Activated CD4-positive, alpha-beta T cell treated with anti-CD3 and anti-CD28 coated beads, Interleukin-2, amount 10 ng/mL, durations not matched to agents 24 days and 14 days (primary cell): Measurements from ENCODE around the gene SYF2. TPM values are rescaled to one million over a fixed set of nuclear protein-coding genes. Genes with fewer than 3 reads are reported as not detected.

Experiments used
- DNase-seq: peaks from one replicate; pipeline ENCODE4 v3.0.0; 2022
- H3K27ac Mint-ChIP-seq: one replicate; pipeline ENCODE4 v1.8.0; 2022; ENCODE audit warnings: mild to moderate bottlenecking, mixed read lengths
- H3K27me3 Mint-ChIP-seq: one replicate; pipeline ENCODE4 v1.8.0; 2022; ENCODE audit warnings: mixed read lengths
- H3K36me3 Mint-ChIP-seq: one replicate; pipeline ENCODE4 v1.8.0; 2022; ENCODE audit warnings: low read depth, mild to moderate bottlenecking, mixed read lengths
- H3K4me1 Mint-ChIP-seq: one replicate; pipeline ENCODE4 v1.8.0; 2021; ENCODE audit warnings: mixed read lengths
- H3K4me3 Mint-ChIP-seq: one replicate; pipeline ENCODE4 v1.8.0; 2022; ENCODE audit warnings: mild to moderate bottlenecking, moderate library complexity, mixed read lengths
- H3K9me3 Mint-ChIP-seq: one replicate; pipeline ENCODE4 v1.8.0; 2021; ENCODE audit warnings: mixed read lengths
- intact Hi-C: fragments of 100-400 bp; cut with micrococcal nuclease; formaldehyde crosslinking; loops from one replicate; pipeline ENCODE4 v1.15.1; 2023
- total RNA-seq: library from RNA; stranded (reverse); gene quantifications from 2 replicates; pipeline ENCODE4 v1.2.3, GENCODE V29; 2022

SYF2 gene
- total RNA-seq, 1 donor from 2014 or later = 36.9 TPM

DNA sequence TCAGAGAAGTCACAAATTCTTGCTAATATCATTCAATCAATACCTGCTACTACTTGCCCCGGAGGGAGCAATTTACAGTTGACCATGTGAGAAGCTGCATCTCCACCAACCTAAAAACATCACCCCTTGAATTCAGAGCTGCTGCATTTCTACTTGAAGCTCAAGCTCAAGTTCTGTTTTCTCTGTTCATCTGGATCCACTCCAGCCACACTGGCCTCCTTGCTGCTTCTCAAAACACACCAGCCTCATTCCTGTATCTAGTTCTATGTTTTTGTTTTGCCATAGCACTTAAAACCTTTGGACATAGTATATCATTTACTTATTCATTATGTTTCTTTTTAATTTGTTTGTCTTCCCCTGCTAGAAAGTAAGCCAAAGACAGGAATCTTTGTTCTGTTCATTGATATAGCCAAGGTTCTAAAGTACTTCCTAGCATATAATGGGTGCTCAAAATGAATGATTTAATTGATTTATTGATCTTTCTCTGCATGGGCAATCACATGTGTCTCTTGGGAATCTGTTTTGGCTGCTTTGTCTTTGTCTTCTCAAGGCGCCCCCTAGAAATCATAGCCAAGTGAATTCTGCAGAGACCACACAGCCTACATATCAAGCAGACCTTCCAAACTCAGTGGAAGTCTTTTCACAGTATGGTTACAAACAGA lies 23.6 kb downstream of the SYF2 start:
- Mint-ChIP-seq H3K36me3 (no peaks in the 10 kb centered on the region), H3K27me3 (peaks cover 26% of the 10 kb centered on the region), H3K27ac (no peak overlapping the region), H3K4me1 (no peaks in the 10 kb centered on the region), H3K4me3 (no peak overlapping the region), H3K9me3 (no peaks in the 10 kb centered on the region)
- no peak for DNase-seq
- intact Hi-C loops = no loop called here

DNA sequence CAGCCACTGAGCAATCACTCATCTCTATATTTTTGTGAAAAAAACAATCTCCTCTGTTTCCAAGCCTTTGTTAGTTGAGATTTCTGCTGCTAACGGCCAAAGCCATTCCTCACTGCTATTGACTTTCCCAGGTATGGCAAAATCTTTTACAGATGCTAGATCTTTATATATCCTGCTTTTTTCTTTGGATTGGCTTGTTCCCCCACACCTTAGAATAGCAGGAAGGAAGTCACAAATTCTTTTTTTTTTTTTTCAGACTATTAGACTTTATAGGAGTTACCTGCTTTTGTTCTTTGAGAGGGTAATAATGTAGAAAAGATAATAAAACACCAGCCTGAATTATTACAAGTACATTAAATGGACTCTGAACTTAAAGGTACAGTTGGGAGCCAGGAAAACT lies 24.2 kb downstream of the SYF2 start:
- intact Hi-C loops = no loop called here
- Mint-ChIP-seq H3K36me3 (no peaks in the 10 kb centered on the region), H3K27ac (no peak overlapping the region), H3K4me3 (no peak overlapping the region), H3K9me3 (no peaks in the 10 kb centered on the region), H3K27me3 (peaks cover 26% of the 10 kb centered on the region), H3K4me1 (no peaks in the 10 kb centered on the region)
- DNase-seq = no peak

DNA sequence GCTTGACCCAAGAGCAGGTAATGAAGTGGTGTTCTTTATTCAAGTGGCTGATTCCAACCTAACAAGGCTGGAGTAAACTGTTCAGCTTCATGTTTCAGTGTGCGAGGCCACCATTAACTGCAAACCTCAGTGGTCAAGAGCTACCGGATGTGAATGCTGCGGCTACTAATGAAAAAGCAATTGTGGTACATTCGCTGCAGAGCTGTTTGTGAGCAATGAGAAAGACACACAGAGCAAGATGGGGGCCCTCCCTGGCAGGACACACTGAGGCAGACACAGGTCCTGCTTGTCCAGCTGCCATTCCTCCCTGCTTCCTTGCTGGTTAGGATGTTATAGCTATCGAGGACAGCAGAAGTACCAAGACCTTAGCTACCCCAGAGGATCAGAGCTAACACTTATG lies 26.1 kb downstream of the SYF2 start:
- no peaks in the 10 kb centered on the region for H3K9me3 Mint-ChIP-seq
- H3K36me3 Mint-ChIP-seq = no peaks in the 10 kb centered on the region
- no peak overlapping the region for H3K27ac Mint-ChIP-seq
- peaks cover 18% of the 10 kb centered on the region for H3K27me3 Mint-ChIP-seq
- no peaks in the 10 kb centered on the region for H3K4me1 Mint-ChIP-seq
- H3K4me3 Mint-ChIP-seq = no peak overlapping the region
- intact Hi-C loops = no loop called here
- DNase-seq = no peak

DNA sequence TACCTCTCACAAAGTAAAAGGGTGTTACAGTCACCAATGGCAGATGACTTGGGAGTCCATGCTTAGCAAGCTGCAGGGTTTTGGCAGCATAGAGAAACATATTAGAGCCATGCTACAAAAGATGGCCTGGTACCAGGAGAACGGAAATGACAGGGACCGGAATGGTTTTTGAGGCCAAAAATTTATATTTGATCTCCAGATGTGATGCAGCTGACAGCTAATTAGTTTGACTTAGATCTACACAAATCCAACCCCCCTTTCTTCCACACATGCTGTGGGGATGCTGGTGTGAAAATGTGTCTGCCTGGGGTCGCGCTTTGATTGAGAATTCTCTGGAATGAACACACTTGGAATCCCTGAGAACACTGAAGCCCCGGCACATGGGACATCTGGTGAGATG lies 26.5 kb downstream of the SYF2 start:
- intact Hi-C loops = loop anchor here (1.0 kb wide), 1 partner anchor 357 kb away; no protein-coding TSS in a partner anchor
- no peaks in the 10 kb centered on the region for H3K9me3 Mint-ChIP-seq
- no peak overlapping the region for H3K27ac Mint-ChIP-seq
- no peak for DNase-seq
- no peaks in the 10 kb centered on the region for H3K4me1 Mint-ChIP-seq
- H3K27me3 Mint-ChIP-seq = peaks cover 17% of the 10 kb centered on the region
- no peaks in the 10 kb centered on the region for H3K36me3 Mint-ChIP-seq
- no peak overlapping the region for H3K4me3 Mint-ChIP-seq

DNA sequence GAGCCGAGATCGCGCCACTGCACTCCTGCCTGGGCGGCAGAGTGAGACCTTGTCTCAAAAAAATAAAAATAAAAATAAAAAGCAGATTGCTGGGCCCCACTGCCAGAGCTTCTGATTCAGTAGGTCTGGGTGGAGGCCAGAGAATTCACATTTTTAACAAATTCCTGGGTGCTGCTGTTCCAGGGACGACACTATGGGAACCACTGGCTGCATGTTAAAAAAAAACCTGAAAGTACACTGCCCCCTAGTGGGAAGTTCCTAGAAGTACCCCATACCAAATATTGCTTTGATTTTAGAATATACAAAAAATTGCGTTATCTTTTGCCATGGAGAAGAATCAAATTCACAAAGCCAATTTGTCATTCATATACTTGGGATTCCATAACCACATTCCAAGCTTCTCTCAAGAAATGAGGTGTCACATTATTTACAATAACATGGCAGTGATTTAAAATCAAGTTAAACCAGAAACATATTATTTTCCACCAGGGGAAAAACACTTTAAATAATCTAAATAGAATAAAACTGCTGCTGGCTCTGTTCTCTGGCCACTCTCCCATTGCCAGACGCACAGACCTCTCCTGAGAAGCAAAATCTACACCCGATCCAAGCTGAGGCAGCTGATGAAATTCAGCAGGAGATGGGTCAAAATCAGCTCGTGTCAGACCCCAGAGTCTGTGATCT lies 27.4 kb downstream of the SYF2 start:
- DNase-seq = peak; percentile 79
- Mint-ChIP-seq H3K36me3 (no peaks in the 10 kb centered on the region), H3K27me3 (peaks cover 16% of the 10 kb centered on the region), H3K4me3 (no peak overlapping the region), H3K9me3 (no peaks in the 10 kb centered on the region), H3K4me1 (no peaks in the 10 kb centered on the region), H3K27ac (no peak overlapping the region)
- intact Hi-C loops = loop anchor here (1.0 kb wide), 1 partner anchor 357 kb away; no protein-coding TSS in a partner anchor

DNA sequence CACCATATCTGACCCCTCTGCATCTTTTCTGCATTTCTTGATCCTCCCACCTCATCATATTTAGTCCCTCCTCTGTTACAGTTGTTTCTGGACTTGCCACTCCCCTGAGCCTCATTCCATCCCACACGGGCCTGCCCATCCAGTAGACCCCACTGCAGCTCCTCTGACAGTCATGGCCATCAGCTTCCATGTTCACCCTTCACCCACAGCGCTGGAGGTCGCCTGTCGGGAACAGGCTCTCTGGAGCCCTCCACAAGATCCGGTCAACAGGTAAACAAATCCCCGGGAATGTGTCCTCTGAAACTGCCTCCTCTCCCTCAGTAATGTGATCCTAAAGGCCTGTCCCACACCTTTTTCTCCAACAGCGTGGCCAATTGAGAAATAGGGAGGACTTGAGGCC lies 31.3 kb downstream of the SYF2 start:
- no peak for DNase-seq
- Mint-ChIP-seq H3K4me3 (no peak overlapping the region), H3K27ac (no peak overlapping the region), H3K4me1 (peaks cover 2% of the 10 kb centered on the region), H3K9me3 (no peaks in the 10 kb centered on the region), H3K27me3 (peaks cover 17% of the 10 kb centered on the region), H3K36me3 (no peaks in the 10 kb centered on the region)
- intact Hi-C loops = no loop called here

DNA sequence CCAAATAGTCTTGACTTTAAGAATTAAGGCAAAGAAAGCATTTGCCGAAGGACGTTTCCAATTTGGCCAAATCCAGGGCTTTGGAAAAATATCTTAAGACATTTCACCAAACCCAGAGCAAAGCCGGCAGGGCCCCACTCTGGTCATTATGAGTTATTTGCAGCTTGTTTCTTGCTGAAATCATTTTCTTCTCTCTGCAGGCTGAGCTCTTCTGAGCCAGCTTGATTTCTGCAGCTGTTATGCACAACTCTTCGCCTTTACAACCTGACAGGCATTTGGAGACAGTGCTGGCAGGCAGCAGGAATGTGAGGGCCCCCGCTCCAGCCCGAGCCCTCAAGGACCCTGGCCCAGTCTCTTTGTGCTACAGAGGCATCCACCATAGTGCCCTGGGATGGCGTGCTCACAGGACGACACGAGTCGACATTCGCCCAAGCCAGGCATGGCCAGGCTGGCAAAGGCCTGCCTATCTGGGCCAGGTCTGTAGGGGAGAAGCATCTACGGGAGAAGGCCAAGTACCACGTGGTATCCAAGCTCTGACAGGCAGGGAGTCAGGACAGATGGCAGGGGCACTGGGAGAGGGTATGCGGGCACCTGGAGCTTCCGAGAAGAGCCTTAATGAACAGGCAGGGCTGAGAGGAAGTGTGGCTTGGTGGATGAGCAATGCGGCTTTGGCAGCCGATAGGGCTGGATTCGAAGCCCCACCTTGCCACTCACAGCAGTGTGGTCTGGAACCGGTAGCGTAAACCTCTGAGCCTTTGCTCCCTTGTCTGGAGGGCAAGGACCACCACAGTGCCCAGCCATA lies 32.3 kb downstream of the SYF2 start:
- intact Hi-C loops = loop anchor here (5.0 kb wide), 1 partner anchor 83 kb away; no protein-coding TSS in a partner anchor
- Mint-ChIP-seq H3K36me3 (no peaks in the 10 kb centered on the region), H3K4me1 (peaks cover 2% of the 10 kb centered on the region)

DNA sequence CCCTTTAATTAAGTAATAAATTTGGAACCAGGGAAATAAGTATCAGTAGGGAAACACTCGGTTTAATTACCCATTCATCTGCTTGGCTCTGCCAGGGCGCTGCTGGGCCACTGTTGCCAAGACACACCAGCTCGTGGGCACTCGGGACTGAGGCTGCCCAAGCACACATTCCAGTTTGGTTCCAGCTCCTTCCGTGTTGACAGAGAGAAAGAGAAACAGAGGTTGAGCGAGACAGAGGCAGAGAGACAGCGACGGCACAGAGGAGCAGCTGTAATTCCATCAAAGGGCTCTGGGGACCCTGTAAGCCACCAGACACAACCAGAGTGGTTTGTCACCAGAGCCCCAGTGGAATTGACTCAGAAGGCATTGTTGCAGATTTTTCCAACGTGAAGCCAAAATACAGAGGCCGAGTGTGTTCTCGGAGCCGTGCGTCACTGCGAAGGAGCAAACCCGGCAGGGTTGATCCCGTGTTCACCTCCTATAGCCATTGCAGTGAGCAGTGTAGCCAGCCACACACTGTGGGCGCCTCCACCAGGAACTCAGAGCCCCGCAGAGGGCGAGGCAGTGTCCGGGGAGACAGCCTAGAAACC lies 33.5 kb downstream of the SYF2 start:
- intact Hi-C loops = loop anchor here (5.0 kb wide), 1 partner anchor 81 kb away; no protein-coding TSS in a partner anchor
- H3K9me3 Mint-ChIP-seq = no peaks in the 10 kb centered on the region
- H3K36me3 Mint-ChIP-seq = no peaks in the 10 kb centered on the region
- no peak overlapping the region for H3K27ac Mint-ChIP-seq
- no peak for DNase-seq
- H3K27me3 Mint-ChIP-seq = peaks cover 5% of the 10 kb centered on the region
- no peak overlapping the region for H3K4me3 Mint-ChIP-seq
- H3K4me1 Mint-ChIP-seq = peaks cover 2% of the 10 kb centered on the region

More for the DNA sequence above, 32.3 kb downstream of the SYF2 start:
- Mint-ChIP-seq H3K9me3 (no peaks in the 10 kb centered on the region), H3K27me3 (peaks cover 8% of the 10 kb centered on the region), H3K27ac (no peak overlapping the region), H3K4me3 (no peak overlapping the region)
- no peak for DNase-seq

DNA sequence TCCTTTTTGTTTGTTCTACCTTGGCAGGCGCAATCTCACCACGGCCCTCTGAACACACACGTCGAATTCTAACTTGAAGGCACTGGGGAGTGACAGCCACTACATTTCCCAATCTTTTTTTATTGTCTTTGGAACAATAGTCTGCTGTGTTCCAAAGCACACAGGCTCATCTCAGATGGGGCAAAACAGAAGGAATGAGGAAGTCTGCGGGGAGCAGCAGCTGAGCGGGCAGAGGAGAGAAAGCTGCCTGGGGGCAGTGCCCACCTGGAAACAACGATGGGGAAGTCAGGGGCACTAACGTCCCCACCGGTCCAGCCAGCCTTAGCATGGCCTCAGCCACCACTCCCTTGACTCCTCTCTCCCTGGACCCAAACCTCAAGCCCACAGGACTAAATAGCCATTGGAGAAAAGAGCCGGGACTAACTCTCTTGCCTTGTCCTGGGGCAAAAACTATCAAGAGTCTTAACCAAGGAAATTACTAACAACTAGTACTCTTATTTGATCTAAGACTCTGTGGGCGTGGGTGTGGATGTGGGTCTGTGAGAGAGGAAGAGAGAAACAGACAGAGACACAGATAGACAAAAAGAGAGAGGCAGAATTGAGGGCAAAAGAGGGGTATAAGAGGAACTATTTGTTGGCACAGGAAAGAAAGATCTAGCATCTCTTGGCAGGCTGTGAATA lies 34.2 kb downstream of the SYF2 start:
- Mint-ChIP-seq H3K27ac (no peak overlapping the region), H3K36me3 (no peaks in the 10 kb centered on the region), H3K27me3 (peaks cover 5% of the 10 kb centered on the region), H3K9me3 (no peaks in the 10 kb centered on the region), H3K4me3 (no peak overlapping the region), H3K4me1 (peaks cover 2% of the 10 kb centered on the region)
- intact Hi-C loops = loop anchor here (5.0 kb wide), 1 partner anchor 81 kb away; no protein-coding TSS in a partner anchor
- no peak for DNase-seq

DNA sequence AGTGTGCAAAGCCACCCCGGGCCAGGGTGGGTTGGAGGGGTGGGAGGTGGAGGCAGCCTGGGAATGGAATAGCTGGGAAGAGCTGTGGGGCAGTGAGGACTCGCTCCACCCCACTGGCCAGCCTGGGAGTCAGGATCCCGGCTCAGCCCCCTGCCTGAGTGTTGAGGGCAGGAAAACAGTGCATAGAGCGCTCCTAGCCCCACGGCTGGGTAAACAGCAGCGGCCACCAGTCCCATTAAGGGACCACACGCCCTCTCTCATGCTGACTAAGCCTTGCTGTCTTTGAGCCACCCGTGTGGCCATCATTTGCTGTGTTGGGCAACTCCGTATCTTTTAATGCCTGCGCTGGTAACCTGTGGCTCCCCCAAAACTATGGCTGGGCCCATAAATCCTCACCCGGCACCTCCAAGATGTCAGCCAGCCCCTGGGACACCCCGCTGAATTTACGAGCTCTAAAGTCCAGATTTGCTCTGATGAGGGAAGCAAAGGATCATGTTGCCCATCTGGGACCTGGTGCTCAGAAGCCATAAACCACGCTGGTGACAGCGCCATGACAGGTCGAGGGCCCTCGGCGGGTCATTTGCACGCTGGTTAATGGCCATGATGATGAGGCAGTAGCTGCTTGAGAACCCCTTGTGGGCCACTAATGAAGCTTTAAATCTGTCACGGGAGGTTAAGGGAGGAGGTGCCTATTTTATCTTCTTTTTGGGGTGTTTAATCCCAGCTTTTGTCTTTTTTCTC lies 34.9 kb downstream of the SYF2 start:
- H3K36me3 Mint-ChIP-seq = no peaks in the 10 kb centered on the region
- H3K27me3 Mint-ChIP-seq = peaks cover 4% of the 10 kb centered on the region
- DNase-seq = no peak
- H3K4me1 Mint-ChIP-seq = peaks cover 2% of the 10 kb centered on the region
- no peaks in the 10 kb centered on the region for H3K9me3 Mint-ChIP-seq
- intact Hi-C loops = loop anchor here (5.0 kb wide), 1 partner anchor 80 kb away; no protein-coding TSS in a partner anchor
- H3K27ac Mint-ChIP-seq = no peak overlapping the region
- H3K4me3 Mint-ChIP-seq = no peak overlapping the region

DNA sequence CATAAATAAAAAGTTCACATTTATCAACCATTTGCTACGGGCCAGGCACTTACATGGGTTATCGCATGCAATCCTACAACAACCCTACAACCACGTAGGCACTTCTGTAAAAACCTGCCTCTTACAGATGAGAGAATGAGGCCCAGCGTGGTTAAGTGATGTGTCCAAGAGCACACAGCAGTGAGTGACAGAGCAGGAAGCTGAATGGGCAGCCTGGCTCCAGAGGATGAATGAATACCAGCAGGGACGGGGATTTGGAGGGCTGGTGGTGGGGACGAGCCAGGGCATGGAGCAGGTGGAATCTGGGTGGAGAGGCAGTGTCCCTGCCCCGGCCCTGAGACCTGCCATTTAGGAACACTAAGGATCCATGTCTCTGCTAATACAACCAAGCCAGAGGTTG lies 35.5 kb downstream of the SYF2 start:
- intact Hi-C loops = loop anchor here (5.0 kb wide), 1 partner anchor 80 kb away; no protein-coding TSS in a partner anchor
- Mint-ChIP-seq H3K9me3 (no peaks in the 10 kb centered on the region), H3K4me1 (peaks cover 2% of the 10 kb centered on the region), H3K27ac (no peak overlapping the region), H3K4me3 (no peak overlapping the region), H3K36me3 (no peaks in the 10 kb centered on the region), H3K27me3 (peaks cover 3% of the 10 kb centered on the region)
- no peak for DNase-seq

DNA sequence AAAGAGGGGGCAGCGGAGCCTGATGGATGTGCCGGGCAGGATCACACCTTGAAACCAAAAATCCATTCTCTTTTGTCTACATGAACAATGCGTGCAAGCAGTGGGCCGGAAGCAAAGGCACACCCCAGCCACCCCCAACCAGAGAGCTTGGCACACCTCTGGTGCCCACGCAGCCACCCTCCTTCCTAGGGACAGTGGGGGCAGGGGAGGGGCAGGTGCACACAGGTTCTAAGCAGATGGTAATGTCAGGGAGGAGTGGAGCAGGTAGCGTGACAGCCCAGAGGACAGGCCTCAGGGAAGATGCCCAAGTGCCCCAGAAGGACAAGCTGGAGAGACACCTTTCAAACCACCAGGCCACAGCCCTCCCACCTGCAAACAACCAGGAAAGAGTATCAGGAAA lies 36.5 kb downstream of the SYF2 start:
- H3K27me3 Mint-ChIP-seq = peaks cover 3% of the 10 kb centered on the region
- H3K4me1 Mint-ChIP-seq = peaks cover 2% of the 10 kb centered on the region
- intact Hi-C loops = loop anchor here (5.0 kb wide), 1 partner anchor 79 kb away; no protein-coding TSS in a partner anchor
- no peak for DNase-seq
- H3K27ac Mint-ChIP-seq = no peak overlapping the region
- H3K36me3 Mint-ChIP-seq = no peaks in the 10 kb centered on the region
- H3K4me3 Mint-ChIP-seq = no peak overlapping the region
- no peaks in the 10 kb centered on the region for H3K9me3 Mint-ChIP-seq
